ENCODE results near the gene TTC9. TPM values are rescaled to one million over a fixed set of nuclear protein-coding genes. Genes with fewer than 3 reads are reported as not detected.

Gene TTC9
- total and polyA plus RNA-seq, 9 of the 15 experiments (the other 6 are each of a cell fraction or from before 2014, with no cell fraction given) = 0.07 TPM; not detected in 8

- no peak overlapping the region for H3K4me2 ChIP-seq (ENCODE audit: insufficient read depth, low read length)
- H3K4me3 ChIP-seq = no peak overlapping the region
- H3K27ac ChIP-seq (ENCODE audit: extremely low read depth, low read depth, low read length) = no peak overlapping the region
- ChIA-PET CTCF (ENCODE audit: low intra/inter-chr PET ratio) (no interaction called here), POLR2A (no interaction called here)
- WGBS (ENCODE audit: insufficient coverage, low coverage, missing lambda C conversion rate) = 0% methylated on average over 3 of the region's 5 CpGs
- no peaks in the 10 kb centered on the region for H3K36me3 ChIP-seq (ENCODE audit: control insufficient read depth, insufficient read depth, low read length)
- H3K27me3 ChIP-seq (ENCODE audit: control insufficient read depth in 2 of 2, insufficient read depth in 2 of 2, low read length in 2 of 2) = peaks cover 0 to 14% of the 10 kb centered on the region in 2 experiments; a peak in 2 of 5 replicates
- no TSS peak for BruUV-seq (replicated peaks)
- in situ Hi-C loops (cut with MboI) = no loop called here
- ATAC-seq (no peak), DNase-seq (ENCODE audit: extremely low read depth in 1 of 4, low spot score in 3 of 4) (no peak), FAIRE-seq (no peak)
- intact Hi-C loops (cut with micrococcal nuclease) = no loop called here
- H3K79me2 ChIP-seq (ENCODE audit: control insufficient read depth, insufficient read depth, low read length) = no peaks in the 10 kb centered on the region
- no peaks in the 10 kb centered on the region for H3K4me1 ChIP-seq (replicated peaks in 1 of 2; ENCODE audit: control insufficient read depth in 2 of 2, insufficient read depth in 2 of 2, low read length in 2 of 2)
- H2AFZ ChIP-seq (ENCODE audit: low read depth, low read length) = no peak overlapping the region
- no peak overlapping the region for H3K9ac ChIP-seq (ENCODE audit: insufficient read depth in 1 of 2, low read depth in 2 of 2, low read length in 2 of 2)
- no peaks in the 10 kb centered on the region for H3K9me3 ChIP-seq (replicated peaks; ENCODE audit: control insufficient read depth, insufficient read depth, low read depth, low read length)
- H3K9me1 ChIP-seq (ENCODE audit: control insufficient read depth, insufficient read depth, low read length) = no peaks in the 10 kb centered on the region
- no peaks in the 10 kb centered on the region for H4K20me1 ChIP-seq (replicated peaks; ENCODE audit: control insufficient read depth, insufficient read depth, low read length)
- TF ChIP-seq NR4A1 (CRISPR knock-in tag; IDR thresholded peaks at IDR 0.05) (no peak), NR4A1 (tag; IDR thresholded peaks at IDR 0.05) (no peak), STAG1 (CRISPR knock-in tag; IDR thresholded peaks at IDR 0.05; ENCODE audit: borderline replicate concordance) (no peak), SMARCA4 (IDR thresholded peaks at IDR 0.05) (no peak), ZNF668 (CRISPR knock-in tag; IDR thresholded peaks at IDR 0.05) (no peak), USF1 (CRISPR knock-in tag; IDR thresholded peaks at IDR 0.05) (no peak), CXXC5 (CRISPR knock-in tag; IDR thresholded peaks at IDR 0.05) (no peak), U2AF2 (optimal IDR thresholded peaks at IDR 0.05; ENCODE audit: low read depth, low read length) (no peak), PRDM10 (IDR thresholded peaks at IDR 0.05; ENCODE audit: partially characterized antibody) (no peak), RREB1 (CRISPR knock-in tag; IDR thresholded peaks at IDR 0.05) (no peak), EGR1 (conservative IDR thresholded peaks at IDR 0.05) (no peak), ZNF586 (CRISPR knock-in tag; conservative IDR thresholded peaks at IDR 0.05) (no peak), FOSL1 (tag; conservative IDR thresholded peaks at IDR 0.05) (no peak)
Measured at GRCh38 chr14:70723276-70723675, 81.6 kb downstream of the TTC9 start.
